GM19324 (cell line): ENCODE measurements around the gene PRKCE.

Source experiments
- ATAC-seq: cut with Tn5 transposase; IDR thresholded peaks from one replicate; pipeline ENCODE4 v1.9.1; 2021; ENCODE audit warnings: mild to moderate bottlenecking, moderate library complexity; ENCODE audit not compliant: unreplicated experiment, low FRiP score

PRKCE gene

DNA sequence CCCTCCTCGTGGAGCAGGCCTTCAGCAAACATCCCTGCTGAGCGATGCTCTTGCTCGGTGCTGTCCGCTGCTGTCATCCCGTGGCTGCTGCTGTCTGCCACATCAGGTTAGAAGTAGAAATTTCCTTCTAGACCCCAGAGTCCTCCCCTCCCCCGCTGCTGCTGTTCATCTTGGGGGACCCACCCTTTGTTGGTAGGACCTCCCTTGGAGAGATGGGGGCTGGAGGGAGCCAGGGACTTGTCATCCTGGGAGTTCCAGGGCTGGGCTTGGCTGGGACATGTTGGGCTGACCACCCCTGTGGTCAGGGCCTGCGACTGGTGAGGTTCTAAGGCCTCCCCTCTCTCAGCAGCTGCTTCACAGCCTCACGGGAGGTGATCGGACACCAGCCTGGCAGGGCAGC lies 122.4 kb downstream of the PRKCE start:
- ATAC-seq, result no peak

DNA sequence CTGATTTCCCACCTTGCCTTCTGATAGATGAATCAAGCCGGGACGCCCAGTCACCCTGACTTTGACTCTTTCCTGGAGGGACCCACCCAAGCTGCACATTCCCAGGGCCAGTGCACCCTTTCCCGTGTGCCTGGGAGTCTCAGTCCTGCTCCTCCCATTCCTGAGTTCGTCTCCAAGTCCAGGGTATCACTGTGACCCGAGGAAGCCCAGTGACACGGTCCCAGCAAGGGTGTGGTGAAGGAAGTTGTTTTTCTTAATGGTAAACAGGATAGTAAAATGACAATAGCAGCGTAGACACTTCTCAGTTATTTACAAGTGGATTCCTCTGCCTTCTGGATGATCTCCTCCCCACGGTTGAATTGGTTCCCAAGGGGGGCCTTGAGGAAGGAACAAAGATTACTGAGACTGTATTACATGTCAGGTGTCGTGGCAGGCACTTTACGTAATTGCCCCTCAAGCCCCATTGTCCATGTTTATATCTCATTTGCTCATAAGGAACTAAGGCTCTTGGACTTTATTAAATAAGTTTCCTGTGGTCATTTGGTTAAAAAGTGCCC lies 123.3 kb downstream of the PRKCE start:
- no peak for ATAC-seq

GRCh38 chr2:45776160-45776955 lies 124.9 kb downstream of the PRKCE start:
- ATAC-seq, result no peak

GRCh38 chr2:45777996-45778719 lies 126.7 kb downstream of the PRKCE start:
- no peak for ATAC-seq

- no peak for ATAC-seq
These were observed 127.3 kb downstream of the PRKCE start for GRCh38 chr2:45778720-45779171.

- no peak for ATAC-seq
These were observed 129.3 kb downstream of the PRKCE start for GRCh38 chr2:45780541-45781463.

- no peak for ATAC-seq
These were observed 130.0 kb downstream of the PRKCE start for GRCh38 chr2:45781464-45781811.

DNA sequence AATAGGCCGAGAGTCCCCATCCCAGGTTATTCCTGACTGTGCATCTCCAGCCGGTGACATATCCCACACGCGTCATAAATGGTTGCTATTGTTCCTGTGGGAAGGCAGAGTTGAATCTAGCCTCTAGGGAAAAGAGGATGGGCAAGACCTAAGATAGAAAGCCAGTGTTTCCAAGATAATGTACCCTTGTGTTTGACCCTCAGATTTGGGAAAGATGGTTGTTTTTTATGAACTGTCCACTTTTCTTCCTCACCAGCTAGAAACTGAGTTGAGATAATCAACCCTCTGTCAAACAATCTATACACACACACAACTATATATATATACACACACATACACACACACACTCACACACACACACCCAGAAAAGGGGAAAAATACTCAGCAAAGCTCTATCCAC lies 131.0 kb downstream of the PRKCE start:
- no peak for ATAC-seq

DNA sequence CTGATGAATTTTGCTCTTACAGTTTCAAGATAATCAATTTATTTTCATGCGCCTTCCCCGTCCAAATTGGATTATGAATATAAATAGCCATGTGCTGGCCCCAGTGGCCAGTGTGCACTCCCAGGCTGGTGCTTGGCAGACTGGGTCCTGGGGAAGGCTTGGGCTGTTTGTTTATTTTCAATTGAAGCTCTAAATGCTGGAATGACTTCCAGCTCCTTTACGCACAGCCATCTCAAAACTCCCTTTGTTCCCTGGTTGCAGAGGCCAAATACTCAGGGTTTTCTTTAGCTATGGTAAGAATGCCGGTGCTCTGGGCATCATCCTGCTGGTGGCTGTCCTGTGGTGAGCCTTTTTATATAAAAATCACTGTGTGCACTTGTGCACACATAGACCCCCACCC lies 131.5 kb downstream of the PRKCE start:
- no peak for ATAC-seq

DNA sequence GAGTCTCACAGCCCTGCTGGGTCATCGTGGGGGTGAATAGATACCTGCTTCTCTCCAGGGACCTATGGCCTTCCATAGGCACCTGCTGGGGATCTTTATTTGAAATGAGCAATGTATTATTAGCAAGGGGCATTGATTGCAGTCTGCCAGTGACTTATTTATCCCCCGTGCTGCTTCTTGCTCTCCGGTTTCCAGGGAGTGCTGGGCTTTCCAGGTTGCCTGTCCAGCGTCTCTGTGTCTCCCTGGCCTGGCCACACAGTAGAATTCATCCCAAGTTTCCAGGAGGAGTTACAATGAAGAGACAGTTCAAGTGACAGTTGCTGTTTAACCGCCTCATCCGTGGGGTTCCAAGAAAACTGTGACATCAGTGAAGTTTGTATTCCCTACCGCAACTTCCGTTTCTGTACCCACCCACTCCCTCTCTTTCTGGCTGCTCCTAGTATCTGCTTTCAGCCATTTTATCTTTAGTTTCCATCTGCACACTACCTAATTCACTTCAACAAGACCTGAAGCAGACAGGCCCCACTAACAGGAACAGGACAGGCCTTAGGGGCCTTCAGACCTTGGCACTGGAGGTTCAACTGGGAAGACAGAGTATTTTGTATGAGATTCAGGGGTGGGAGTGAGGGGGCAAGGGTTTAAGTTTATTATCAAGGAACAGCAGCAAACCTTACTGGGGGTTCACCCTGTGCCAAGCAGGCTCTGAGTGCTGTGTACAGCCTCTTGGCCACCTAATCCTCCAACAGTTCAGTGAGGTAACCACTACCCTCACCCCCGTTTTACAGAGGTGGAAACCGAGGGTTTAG lies 134.8 kb downstream of the PRKCE start:
- no peak for ATAC-seq

GRCh38 chr2:45786836-45787357 lies 135.4 kb downstream of the PRKCE start:
- no peak for ATAC-seq

GRCh38 chr2:45788401-45788800 lies 136.9 kb downstream of the PRKCE start:
- ATAC-seq, result no peak

GRCh38 chr2:45789317-45789716 lies 137.8 kb downstream of the PRKCE start:
- ATAC-seq, result no peak

DNA sequence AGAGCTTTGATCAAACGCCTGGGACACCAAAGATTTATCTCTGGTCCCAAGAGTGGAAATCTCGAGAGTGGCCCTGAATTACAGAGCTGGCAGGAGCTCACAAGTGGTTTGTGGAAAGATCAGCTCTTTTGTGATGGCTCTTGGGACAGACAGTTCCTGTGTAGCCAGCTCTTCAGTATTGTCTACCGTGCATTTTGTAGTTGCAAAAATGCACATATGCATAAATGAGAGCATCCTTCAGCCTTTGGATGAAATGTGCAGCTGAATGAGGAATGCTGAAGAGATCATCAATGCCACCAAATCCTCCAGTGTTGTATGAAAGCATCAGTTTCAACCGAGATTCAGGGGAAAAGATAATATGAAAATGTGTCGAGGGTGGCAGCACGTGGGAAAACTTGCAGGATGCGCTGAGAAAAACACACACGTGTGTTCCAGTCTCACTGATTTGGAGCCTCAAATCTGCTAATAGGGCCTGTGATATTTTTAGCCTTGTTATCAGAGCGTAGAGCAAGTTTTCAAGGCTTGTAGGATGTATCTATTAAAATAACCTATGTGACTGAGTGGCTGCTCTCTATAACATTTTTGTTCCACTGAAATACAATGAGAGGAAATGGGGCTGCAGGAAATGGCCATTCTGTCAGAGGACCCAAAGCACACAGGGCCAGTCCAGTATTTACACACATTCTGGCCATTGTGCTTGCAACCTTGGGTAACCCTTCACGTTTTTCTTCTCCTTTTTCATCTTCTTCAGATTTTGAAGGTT lies 138.7 kb downstream of the PRKCE start:
- ATAC-seq, result no peak

GRCh38 chr2:45793305-45793962 lies 142.0 kb downstream of the PRKCE start:
- ATAC-seq, result no peak

DNA sequence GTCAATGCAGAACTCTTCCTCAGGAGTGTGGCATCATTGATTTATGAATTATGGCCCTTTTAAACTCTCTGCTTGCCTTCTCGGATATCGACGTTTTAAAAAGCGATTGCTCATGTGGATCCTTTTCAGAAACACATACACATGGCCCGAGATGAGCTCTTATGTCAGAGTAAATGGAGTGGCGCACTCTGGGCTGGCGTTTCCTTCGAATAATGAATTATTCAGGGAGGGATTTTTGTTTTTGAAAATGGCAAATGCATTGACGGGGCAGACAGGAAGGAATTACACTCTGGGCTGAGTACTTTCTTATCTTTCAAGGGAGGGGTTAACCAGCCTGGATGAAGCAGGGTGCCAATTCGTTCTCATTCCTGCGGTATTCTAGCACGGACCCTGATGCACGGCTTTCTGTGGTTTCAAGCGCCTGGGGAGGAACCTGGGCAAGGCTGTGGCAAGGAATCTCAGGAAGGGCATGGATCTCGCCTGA lies 142.7 kb downstream of the PRKCE start:
- ATAC-seq, result no peak

DNA sequence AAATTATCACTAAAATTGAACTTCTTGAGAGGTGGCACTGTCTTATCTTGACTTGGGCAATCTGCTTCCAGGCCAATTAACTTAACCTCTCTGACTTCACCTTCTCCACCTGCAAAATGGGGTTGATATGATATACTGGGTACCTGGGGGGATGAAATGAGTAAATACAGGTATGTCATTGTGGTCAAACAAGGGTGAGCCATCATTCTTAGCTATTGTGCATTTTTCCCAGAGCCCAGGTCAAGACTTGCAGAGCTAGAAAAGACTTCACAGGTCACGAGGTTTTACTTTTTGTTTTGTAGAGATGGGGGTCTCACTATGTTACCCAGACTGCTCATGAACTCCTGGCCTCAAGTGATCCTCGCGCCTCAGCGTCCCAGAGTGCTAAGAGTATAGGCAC lies 145.0 kb downstream of the PRKCE start:
- no peak for ATAC-seq
